ENCODE results near the gene BIN2.

DNA sequence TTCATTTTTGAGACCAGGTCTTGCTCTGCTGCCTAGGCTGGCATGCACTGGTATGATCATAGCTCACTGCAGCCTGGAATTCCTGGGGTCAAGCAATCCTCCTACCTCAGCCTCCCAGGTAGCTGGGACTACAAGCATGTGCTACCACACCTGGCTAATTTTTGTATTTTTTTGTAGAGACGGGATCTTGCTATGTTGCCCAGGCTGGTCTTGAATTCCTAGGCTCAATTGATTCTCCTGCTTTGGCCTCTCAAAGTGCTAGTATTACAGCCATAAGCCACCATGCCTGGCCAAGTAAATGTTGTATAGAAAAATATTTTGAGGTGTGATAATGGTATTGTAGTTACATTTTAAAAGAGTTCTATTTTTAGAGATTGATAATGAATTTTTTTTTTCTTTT, 12.6 kb downstream of the BIN2 start:
- TF ChIP-seq, protein P1, sequence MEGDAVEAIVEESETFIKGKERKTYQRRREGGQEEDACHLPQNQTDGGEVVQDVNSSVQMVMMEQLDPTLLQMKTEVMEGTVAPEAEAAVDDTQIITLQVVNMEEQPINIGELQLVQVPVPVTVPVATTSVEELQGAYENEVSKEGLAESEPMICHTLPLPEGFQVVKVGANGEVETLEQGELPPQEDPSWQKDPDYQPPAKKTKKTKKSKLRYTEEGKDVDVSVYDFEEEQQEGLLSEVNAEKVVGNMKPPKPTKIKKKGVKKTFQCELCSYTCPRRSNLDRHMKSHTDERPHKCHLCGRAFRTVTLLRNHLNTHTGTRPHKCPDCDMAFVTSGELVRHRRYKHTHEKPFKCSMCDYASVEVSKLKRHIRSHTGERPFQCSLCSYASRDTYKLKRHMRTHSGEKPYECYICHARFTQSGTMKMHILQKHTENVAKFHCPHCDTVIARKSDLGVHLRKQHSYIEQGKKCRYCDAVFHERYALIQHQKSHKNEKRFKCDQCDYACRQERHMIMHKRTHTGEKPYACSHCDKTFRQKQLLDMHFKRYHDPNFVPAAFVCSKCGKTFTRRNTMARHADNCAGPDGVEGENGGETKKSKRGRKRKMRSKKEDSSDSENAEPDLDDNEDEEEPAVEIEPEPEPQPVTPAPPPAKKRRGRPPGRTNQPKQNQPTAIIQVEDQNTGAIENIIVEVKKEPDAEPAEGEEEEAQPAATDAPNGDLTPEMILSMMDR (conservative IDR thresholded peaks at IDR 0.05; ENCODE audit: low read depth, low read length), result no peak
- TF ChIP-seq NFE2L2 (IDR thresholded peaks at IDR 0.05; ENCODE audit: low read depth, low read length) (no peak), POLR2A (IDR thresholded peaks at IDR 0.05; ENCODE audit: low read depth, low read length) (no peak), RFX5 (IDR thresholded peaks at IDR 0.05; ENCODE audit: low read depth, low read length) (no peak), MAFK (IDR thresholded peaks at IDR 0.05; ENCODE audit: low read depth, low read length) (no peak), RCOR1 (IDR thresholded peaks at IDR 0.05; ENCODE audit: insufficient replicate concordance, low read length) (no peak), CEBPB (IDR thresholded peaks at IDR 0.05; ENCODE audit: low read depth, low read length) (no peak), SMC3 (IDR thresholded peaks at IDR 0.05; ENCODE audit: low read depth, low read length) (no peak), RAD21 (IDR thresholded peaks at IDR 0.05; ENCODE audit: low read length) (no peak)
- TF ChIP-seq, protein P2, sequence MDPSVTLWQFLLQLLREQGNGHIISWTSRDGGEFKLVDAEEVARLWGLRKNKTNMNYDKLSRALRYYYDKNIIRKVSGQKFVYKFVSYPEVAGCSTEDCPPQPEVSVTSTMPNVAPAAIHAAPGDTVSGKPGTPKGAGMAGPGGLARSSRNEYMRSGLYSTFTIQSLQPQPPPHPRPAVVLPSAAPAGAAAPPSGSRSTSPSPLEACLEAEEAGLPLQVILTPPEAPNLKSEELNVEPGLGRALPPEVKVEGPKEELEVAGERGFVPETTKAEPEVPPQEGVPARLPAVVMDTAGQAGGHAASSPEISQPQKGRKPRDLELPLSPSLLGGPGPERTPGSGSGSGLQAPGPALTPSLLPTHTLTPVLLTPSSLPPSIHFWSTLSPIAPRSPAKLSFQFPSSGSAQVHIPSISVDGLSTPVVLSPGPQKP (IDR thresholded peaks at IDR 0.05; ENCODE audit: borderline replicate concordance, low read depth, low read length), result no peak
- TF ChIP-seq, protein P3, sequence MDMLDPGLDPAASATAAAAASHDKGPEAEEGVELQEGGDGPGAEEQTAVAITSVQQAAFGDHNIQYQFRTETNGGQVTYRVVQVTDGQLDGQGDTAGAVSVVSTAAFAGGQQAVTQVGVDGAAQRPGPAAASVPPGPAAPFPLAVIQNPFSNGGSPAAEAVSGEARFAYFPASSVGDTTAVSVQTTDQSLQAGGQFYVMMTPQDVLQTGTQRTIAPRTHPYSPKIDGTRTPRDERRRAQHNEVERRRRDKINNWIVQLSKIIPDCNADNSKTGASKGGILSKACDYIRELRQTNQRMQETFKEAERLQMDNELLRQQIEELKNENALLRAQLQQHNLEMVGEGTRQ (IDR thresholded peaks at IDR 0.05; ENCODE audit: low read depth, low read length), result no peak

Data from IMR-90 (cell line).